Measurements from ENCODE around the gene OBSCN. TPM values are rescaled to one million over a fixed set of nuclear protein-coding genes. Genes with fewer than 3 reads are reported as not detected.

The OBSCN gene
- total and polyA plus RNA-seq, 4 donors: 0.54 to 5.6 (median 2.7) TPM

GRCh38 chr1:228405200-228405978, 197.5 kb downstream of the OBSCN start:
- H3K27me3 ChIP-seq (ENCODE audit: control insufficient read depth in 4 of 4, insufficient read depth in 4 of 4, low read length in 3 of 4): no peaks in the 10 kb centered on the region
- no peak for DNase-seq (ENCODE audit: low spot score)

More at GRCh38 chr1:228405200-228405978, 197.5 kb downstream of the OBSCN start:
- 38% methylated on average over 11 of the region's 11 CpGs for WGBS
- peaks cover 8 to 20% (median 15%) of the 10 kb centered on the region in 4 donors for H3K4me1 ChIP-seq (ENCODE audit: control insufficient read depth in 4 of 4, insufficient read depth in 4 of 4, low read length in 3 of 4)
- no peak for TF ChIP-seq SP1 (IDR thresholded peaks at IDR 0.05)
- TF ChIP-seq, protein P1, sequence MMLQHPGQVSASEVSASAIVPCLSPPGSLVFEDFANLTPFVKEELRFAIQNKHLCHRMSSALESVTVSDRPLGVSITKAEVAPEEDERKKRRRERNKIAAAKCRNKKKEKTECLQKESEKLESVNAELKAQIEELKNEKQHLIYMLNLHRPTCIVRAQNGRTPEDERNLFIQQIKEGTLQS (IDR thresholded peaks at IDR 0.05): no peak
- TF ChIP-seq FOXA1 (IDR thresholded peaks at IDR 0.05): no peak
- no peak for TF ChIP-seq NR2F2 (IDR thresholded peaks at IDR 0.05)
- no peak for TF ChIP-seq ZBTB33 (IDR thresholded peaks at IDR 0.05)
- TF ChIP-seq FOXA2 (IDR thresholded peaks at IDR 0.05): no peak
- no peak for TF ChIP-seq JUND (IDR thresholded peaks at IDR 0.05)
- no peak for TF ChIP-seq HNF4G (IDR thresholded peaks at IDR 0.05)
- no peak for TF ChIP-seq EGR1 (IDR thresholded peaks at IDR 0.05; ENCODE audit: low read depth in 2 of 2)
- no peak for TF ChIP-seq GABPA (IDR thresholded peaks at IDR 0.05 in 1 of 2, conservative IDR thresholded peaks at IDR 0.05 in 1 of 2)
- TF ChIP-seq REST (IDR thresholded peaks at IDR 0.05): no peak
- no peak for TF ChIP-seq YY1 (IDR thresholded peaks at IDR 0.05)
- TF ChIP-seq HNF4A (conservative IDR thresholded peaks at IDR 0.05): no peak
- TF ChIP-seq RXRA (IDR thresholded peaks at IDR 0.05): no peak
- no peak for TF ChIP-seq CTCF (IDR thresholded peaks at IDR 0.05; ENCODE audit: low read depth, low read length, missing input control)
- TF ChIP-seq, protein P2, sequence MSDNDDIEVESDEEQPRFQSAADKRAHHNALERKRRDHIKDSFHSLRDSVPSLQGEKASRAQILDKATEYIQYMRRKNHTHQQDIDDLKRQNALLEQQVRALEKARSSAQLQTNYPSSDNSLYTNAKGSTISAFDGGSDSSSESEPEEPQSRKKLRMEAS (IDR thresholded peaks at IDR 0.05): no peak
- TF ChIP-seq TAF1 (conservative IDR thresholded peaks at IDR 0.05): no peak
- TF ChIP-seq RAD21 (IDR thresholded peaks at IDR 0.05): no peak
- peaks cover 0 to 6% (median 0%) of the 10 kb centered on the region in 4 donors for H3K36me3 ChIP-seq (ENCODE audit: control insufficient read depth in 4 of 4, insufficient read depth in 3 of 4, low read depth in 1 of 4, low read length in 3 of 4)
- H3K4me3 ChIP-seq (ENCODE audit: low read depth in 1 of 3, low read length in 3 of 3): peak overlapping the region; percentile 2 to 94 (median 91)
- peak overlapping the region in 1 of 2 donors; percentile 2 for H3K9ac ChIP-seq (ENCODE audit: low read depth in 1 of 2, low read length in 2 of 2)
- H3K27ac ChIP-seq (ENCODE audit: low read depth in 1 of 2, low read length in 2 of 2): no peak overlapping the region
- no peaks in the 10 kb centered on the region for H3K9me3 ChIP-seq (ENCODE audit: control insufficient read depth in 4 of 4, low read length in 3 of 4)
